ENCODE measurements around the gene PLP1.

DNA sequence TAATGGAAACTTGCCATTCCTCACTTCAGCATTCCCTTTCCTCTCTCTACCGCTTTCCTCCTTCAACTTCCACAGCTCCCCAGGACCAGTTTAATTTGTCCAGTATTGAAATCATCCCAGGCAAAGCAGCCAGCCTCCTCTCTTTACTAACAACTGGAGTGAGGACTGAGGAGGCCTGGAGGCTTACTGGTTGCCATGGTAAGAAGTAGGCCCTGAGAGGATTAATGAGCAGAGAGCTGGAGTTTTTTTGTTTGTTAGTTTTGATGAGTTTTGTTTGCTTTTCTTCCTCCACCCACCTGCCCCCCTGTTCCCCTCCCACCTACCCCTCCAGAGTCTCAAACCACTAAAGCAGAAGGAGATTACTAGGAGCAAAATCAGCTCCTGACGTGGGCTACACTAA, 29.5 kb upstream of the PLP1 start:
- TF ChIP-seq CTCF (IDR thresholded peaks at IDR 0.05) (no peak), POLR2A (IDR thresholded peaks at IDR 0.05) (no peak)
